Loucy (cell line): ENCODE measurements around the gene ADGRG7.

ENCODE experiments used
- EZH2phosphoT487 ChIP-seq: fragments of 200-600 bp; IDR thresholded peaks from 2 replicates; pipeline ENCODE4 v1.6.1; 2018; ENCODE audit warnings: antibody characterized with exemption, mild to moderate bottlenecking, moderate library complexity, borderline replicate concordance
- TF ChIP-seq, protein P1 (sequence below): fragments of 200-600 bp; sonication (generic); conservative IDR thresholded peaks from 2 replicates; pipeline ENCODE4 v1.5.1; 2014; ENCODE audit warnings: mild to moderate bottlenecking, antibody characterized with exemption, low read length

GRCh38 chr3:100561459-100562158 lies 47.8 kb upstream of the ADGRG7 start:
- TF ChIP-seq, protein P1, sequence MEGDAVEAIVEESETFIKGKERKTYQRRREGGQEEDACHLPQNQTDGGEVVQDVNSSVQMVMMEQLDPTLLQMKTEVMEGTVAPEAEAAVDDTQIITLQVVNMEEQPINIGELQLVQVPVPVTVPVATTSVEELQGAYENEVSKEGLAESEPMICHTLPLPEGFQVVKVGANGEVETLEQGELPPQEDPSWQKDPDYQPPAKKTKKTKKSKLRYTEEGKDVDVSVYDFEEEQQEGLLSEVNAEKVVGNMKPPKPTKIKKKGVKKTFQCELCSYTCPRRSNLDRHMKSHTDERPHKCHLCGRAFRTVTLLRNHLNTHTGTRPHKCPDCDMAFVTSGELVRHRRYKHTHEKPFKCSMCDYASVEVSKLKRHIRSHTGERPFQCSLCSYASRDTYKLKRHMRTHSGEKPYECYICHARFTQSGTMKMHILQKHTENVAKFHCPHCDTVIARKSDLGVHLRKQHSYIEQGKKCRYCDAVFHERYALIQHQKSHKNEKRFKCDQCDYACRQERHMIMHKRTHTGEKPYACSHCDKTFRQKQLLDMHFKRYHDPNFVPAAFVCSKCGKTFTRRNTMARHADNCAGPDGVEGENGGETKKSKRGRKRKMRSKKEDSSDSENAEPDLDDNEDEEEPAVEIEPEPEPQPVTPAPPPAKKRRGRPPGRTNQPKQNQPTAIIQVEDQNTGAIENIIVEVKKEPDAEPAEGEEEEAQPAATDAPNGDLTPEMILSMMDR, result no peak
- TF ChIP-seq EZH2phosphoT487, result no peak
